Panc1 (cell line): ENCODE data around the gene RPL37A. TPM values are rescaled to one million over a fixed set of nuclear protein-coding genes. Genes with fewer than 3 reads are reported as not detected.

Source experiments
- ATAC-seq: fragments of 200-7000 bp; cut with Tn5 transposase; 2 replicates; pipeline ENCODE4 v1.9.1; 2020; ENCODE audit warnings: mild to moderate bottlenecking, moderate library complexity
- BruUV-seq: library from RNA; stranded (reverse); fragments of 400-500 nt; replicated peaks from 2 replicates; lab custom pipeline; 2021; lab: Mats Ljungman, UMichigan
- CTCF ChIA-PET: fragments of 300-600 bp; sonication (Branson Sonifier 250); formaldehyde crosslinking; loops from one replicate; lab custom pipeline; 2022; ENCODE audit warnings: antibody characterized with exemption; lab: Charles Lee
- POLR2A ChIA-PET: fragments of 300-600 bp; sonication (Branson Sonifier 250); formaldehyde crosslinking; loops from one replicate; lab custom pipeline; 2022; ENCODE audit warnings: antibody characterized with exemption; lab: Charles Lee
- DNase-seq: peaks from one replicate; pipeline ENCODE4 v3.0.0-alpha.2; 2010; ENCODE audit warnings: low read depth, low spot score
- H3K27ac ChIP-seq: 2 replicates; pipeline ENCODE4 v1.5.1; 2011; ENCODE audit warnings: mild to moderate bottlenecking, low read length, inconsistent platforms
- H3K27me3 ChIP-seq: fragments of 200-500 bp; sonication (Bioruptor generic); 2 replicates; pipeline ENCODE4 v1.6.0; 2014; ENCODE audit warnings: low read length, inconsistent platforms; ENCODE audit not compliant: control insufficient read depth, insufficient read depth
- H3K36me3 ChIP-seq: fragments of 200-500 bp; sonication (Bioruptor generic); 2 replicates; pipeline ENCODE4 v1.5.1; 2014; ENCODE audit warnings: inconsistent platforms, mild to moderate bottlenecking, low read length, moderate library complexity; ENCODE audit not compliant: control insufficient read depth, insufficient read depth
- H3K4me1 ChIP-seq: 2 replicates; pipeline ENCODE4 v1.5.1; 2011; ENCODE audit warnings: inconsistent platforms, mild to moderate bottlenecking, low read length, moderate library complexity; ENCODE audit not compliant: control insufficient read depth, insufficient read depth
- H3K4me3 ChIP-seq, 2 experiments: 2 replicates each; pipeline ENCODE4 v1.5.1; 2011 to 2012; ENCODE audit warnings: low read depth in 2 of 2, low read length in 2 of 2, mild to moderate bottlenecking in 2 of 2, inconsistent platforms in 1 of 2, moderate library complexity in 1 of 2
- H3K9me3 ChIP-seq: fragments of 200-500 bp; sonication (Bioruptor generic); 2 replicates; pipeline ENCODE4 v1.5.1; 2014; ENCODE audit warnings: low read depth, mild to moderate bottlenecking, inconsistent platforms, low read length, moderate library complexity; ENCODE audit not compliant: control insufficient read depth, insufficient read depth
- CTCF ChIP-seq: fragments of 450-650 bp; IDR thresholded peaks from 2 replicates; pipeline ENCODE4 v1.5.1; 2017; ENCODE audit warnings: mild to moderate bottlenecking
- POLR2AphosphoS5 ChIP-seq: IDR thresholded peaks from 2 replicates; pipeline ENCODE4 v1.6.1; 2012; ENCODE audit warnings: mild to moderate bottlenecking, low read depth, low read length, moderate library complexity
- SIN3A ChIP-seq: IDR thresholded peaks from 2 replicates; pipeline ENCODE4 v1.6.1; 2012; ENCODE audit warnings: low read depth, mild to moderate bottlenecking, low read length, moderate library complexity, borderline replicate concordance; ENCODE audit not compliant: insufficient read depth
- TCF7L2 ChIP-seq: IDR thresholded peaks from 2 replicates; pipeline ENCODE4 v1.6.1; 2011; ENCODE audit warnings: mild to moderate bottlenecking, low read depth, low read length, inconsistent platforms
- in situ Hi-C: cut with HindIII; loops from 2 replicates; pipeline ENCODE4 v1.10.0; 2016; ENCODE audit warnings: low sequenced_read_pairs, low pct_unique_long_range_greater_than_20kb
- intact Hi-C: fragments of 100-400 bp; cut with micrococcal nuclease; formaldehyde crosslinking; loops from one replicate; pipeline ENCODE4 v1.10.0; 2022; ENCODE audit not compliant: unreplicated experiment
- total RNA-seq: library from RNA; stranded (reverse); gene quantifications from one replicate; pipeline ENCODE4 v1.2.1, GENCODE V29; 2021; ENCODE audit not compliant: unreplicated experiment
- TF ChIP-seq, protein P1 (sequence below), 2 experiments: IDR thresholded peaks; 2 replicates each; pipeline ENCODE4 v1.6.1; 2011 to 2012; ENCODE audit warnings: low read depth in 2 of 2, control low read depth in 1 of 2, low read length in 1 of 2, mild to moderate bottlenecking in 1 of 2, moderate library complexity in 1 of 2; ENCODE audit not compliant: insufficient read depth in 1 of 2

The RPL37A gene
- total RNA-seq, 1 experiment from 2014 or later: 1,826 TPM

DNA sequence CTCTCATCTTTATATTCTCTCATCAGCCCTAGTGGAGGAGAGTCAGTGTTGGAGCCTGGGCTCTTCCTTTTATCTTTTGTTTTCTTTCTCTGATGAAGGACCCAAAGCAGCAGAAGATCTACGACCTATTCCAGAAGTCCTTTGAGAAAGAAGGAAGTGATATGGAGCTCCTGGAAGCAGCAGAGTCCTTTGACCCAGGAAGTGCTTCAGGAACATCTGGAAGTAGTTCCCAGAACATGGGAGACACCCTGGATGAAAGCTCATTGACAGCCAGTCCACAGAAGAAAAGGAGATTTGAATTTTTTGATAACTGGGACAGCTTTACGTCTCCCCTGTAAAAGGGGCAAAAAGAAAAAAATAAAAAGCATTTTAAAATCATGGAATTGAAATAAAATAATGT, 16.0 kb upstream of the RPL37A start:
- no peaks in the 10 kb centered on the region for H3K4me1 ChIP-seq
- H3K36me3 ChIP-seq: peaks cover 9% of the 10 kb centered on the region
- no peaks in the 10 kb centered on the region for H3K27me3 ChIP-seq
- H3K9me3 ChIP-seq: no peaks in the 10 kb centered on the region
- POLR2A ChIA-PET: no interaction called here
- intact Hi-C loops: no loop called here
- BruUV-seq: no TSS peak
- no peak for ATAC-seq
- CTCF ChIA-PET: no interaction called here
- no peak overlapping the region for H3K4me3 ChIP-seq
- no peak overlapping the region for H3K27ac ChIP-seq
- no peak for DNase-seq
- TF ChIP-seq TCF7L2: no peak
- TF ChIP-seq, protein P1, sequence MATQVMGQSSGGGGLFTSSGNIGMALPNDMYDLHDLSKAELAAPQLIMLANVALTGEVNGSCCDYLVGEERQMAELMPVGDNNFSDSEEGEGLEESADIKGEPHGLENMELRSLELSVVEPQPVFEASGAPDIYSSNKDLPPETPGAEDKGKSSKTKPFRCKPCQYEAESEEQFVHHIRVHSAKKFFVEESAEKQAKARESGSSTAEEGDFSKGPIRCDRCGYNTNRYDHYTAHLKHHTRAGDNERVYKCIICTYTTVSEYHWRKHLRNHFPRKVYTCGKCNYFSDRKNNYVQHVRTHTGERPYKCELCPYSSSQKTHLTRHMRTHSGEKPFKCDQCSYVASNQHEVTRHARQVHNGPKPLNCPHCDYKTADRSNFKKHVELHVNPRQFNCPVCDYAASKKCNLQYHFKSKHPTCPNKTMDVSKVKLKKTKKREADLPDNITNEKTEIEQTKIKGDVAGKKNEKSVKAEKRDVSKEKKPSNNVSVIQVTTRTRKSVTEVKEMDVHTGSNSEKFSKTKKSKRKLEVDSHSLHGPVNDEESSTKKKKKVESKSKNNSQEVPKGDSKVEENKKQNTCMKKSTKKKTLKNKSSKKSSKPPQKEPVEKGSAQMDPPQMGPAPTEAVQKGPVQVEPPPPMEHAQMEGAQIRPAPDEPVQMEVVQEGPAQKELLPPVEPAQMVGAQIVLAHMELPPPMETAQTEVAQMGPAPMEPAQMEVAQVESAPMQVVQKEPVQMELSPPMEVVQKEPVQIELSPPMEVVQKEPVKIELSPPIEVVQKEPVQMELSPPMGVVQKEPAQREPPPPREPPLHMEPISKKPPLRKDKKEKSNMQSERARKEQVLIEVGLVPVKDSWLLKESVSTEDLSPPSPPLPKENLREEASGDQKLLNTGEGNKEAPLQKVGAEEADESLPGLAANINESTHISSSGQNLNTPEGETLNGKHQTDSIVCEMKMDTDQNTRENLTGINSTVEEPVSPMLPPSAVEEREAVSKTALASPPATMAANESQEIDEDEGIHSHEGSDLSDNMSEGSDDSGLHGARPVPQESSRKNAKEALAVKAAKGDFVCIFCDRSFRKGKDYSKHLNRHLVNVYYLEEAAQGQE (IDR thresholded peaks at IDR 0.05; ENCODE audit: insufficient read depth in 1 of 2, low read depth in 2 of 2, low read length in 1 of 2): no peak
- TF ChIP-seq POLR2AphosphoS5: no peak
- no peak for TF ChIP-seq CTCF
- no peak for TF ChIP-seq SIN3A
- in situ Hi-C loops: no loop called here

DNA sequence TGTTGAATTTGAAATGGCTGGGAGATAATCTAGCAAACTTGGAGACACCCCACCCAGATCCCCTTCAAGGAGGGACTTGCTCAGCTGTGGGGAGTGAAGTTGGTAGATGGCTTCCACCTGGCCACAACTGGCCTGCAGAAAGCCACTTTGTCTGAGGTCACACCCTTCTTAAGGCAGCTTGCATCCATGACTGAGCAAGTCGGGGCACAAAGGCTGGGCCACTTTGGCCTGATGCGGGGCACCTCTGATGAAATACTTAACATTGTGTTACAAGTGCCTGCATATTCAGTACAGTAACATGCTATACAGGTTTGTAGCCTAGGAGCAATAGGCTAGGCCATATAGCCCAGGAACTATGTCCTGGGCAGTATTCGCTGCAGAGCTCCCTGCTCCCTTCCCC, 13.4 kb upstream of the RPL37A start:
- H3K27ac ChIP-seq: no peak overlapping the region
- TF ChIP-seq POLR2AphosphoS5 (no peak), TCF7L2 (no peak), CTCF (no peak), SIN3A (no peak)
- TF ChIP-seq, protein P1 (IDR thresholded peaks at IDR 0.05; ENCODE audit: insufficient read depth in 1 of 2, low read depth in 2 of 2, low read length in 1 of 2): no peak
- H3K9me3 ChIP-seq: no peaks in the 10 kb centered on the region
- no peaks in the 10 kb centered on the region for H3K4me1 ChIP-seq
- POLR2A ChIA-PET: no interaction called here
- ATAC-seq (no peak), DNase-seq (no peak)
- in situ Hi-C loops: no loop called here
- H3K4me3 ChIP-seq: no peak overlapping the region
- intact Hi-C loops: no loop called here
- no peaks in the 10 kb centered on the region for H3K27me3 ChIP-seq
- BruUV-seq: no TSS peak
- H3K36me3 ChIP-seq: peaks cover 3% of the 10 kb centered on the region; the same call in 1 of the 2 replicates
- CTCF ChIA-PET: no interaction called here
